ENCODE measurements around the gene MYO10. TPM values are rescaled to one million over a fixed set of nuclear protein-coding genes. Genes with fewer than 3 reads are reported as not detected.

MYO10 gene
- total RNA-seq, 4 donors from 2014 or later, result 5.6 to 11.0 (median 6.4) TPM

- no peaks in the 10 kb centered on the region for H3K27me3 ChIP-seq
- WGBS, 2 donors (ENCODE audit: low coverage in 1 of 2), result 80 to 81% methylated on average over 3 to 8 of the region's 8 CpGs
- TF ChIP-seq EP300 (IDR thresholded peaks at IDR 0.05) (no peak), POLR2A (IDR thresholded peaks at IDR 0.05) (no peak), POLR2AphosphoS5 (IDR thresholded peaks at IDR 0.05) (no peak)
- TF ChIP-seq, protein P1, sequence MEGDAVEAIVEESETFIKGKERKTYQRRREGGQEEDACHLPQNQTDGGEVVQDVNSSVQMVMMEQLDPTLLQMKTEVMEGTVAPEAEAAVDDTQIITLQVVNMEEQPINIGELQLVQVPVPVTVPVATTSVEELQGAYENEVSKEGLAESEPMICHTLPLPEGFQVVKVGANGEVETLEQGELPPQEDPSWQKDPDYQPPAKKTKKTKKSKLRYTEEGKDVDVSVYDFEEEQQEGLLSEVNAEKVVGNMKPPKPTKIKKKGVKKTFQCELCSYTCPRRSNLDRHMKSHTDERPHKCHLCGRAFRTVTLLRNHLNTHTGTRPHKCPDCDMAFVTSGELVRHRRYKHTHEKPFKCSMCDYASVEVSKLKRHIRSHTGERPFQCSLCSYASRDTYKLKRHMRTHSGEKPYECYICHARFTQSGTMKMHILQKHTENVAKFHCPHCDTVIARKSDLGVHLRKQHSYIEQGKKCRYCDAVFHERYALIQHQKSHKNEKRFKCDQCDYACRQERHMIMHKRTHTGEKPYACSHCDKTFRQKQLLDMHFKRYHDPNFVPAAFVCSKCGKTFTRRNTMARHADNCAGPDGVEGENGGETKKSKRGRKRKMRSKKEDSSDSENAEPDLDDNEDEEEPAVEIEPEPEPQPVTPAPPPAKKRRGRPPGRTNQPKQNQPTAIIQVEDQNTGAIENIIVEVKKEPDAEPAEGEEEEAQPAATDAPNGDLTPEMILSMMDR (IDR thresholded peaks at IDR 0.05), result no peak
Observed at GRCh38 chr5:16891033-16891432, 45.1 kb downstream of the MYO10 start.

DNA sequence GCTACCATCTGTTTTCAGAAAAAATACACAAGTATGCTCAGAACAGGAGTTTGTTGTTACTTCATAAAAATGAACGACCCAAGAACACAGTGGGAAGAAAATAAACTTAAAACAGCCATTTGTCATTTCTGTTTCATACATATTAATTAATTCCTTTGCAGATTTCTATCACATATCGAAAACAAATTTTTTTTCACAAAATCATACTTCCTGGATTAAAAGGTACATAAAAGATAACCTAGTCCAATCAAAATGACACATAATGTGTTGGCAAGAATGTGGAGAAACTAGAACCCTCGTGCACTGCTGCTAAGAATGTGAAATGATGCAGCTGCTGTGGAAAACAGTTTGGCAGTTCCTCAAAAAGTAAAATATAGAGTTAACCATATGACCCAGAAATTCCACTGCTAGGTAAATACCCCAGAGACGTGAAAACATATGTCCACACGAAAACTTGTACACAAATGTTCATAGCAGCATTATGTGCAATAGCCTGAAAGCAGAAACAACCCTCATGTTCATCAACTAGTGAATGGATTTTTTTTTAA, 46.0 kb downstream of the MYO10 start:
- no peak overlapping the region for H3K4me3 ChIP-seq
- H3K36me3 ChIP-seq, result no peaks in the 10 kb centered on the region
- no peak for ATAC-seq
- H3K27ac ChIP-seq, result no peak overlapping the region
- no peaks in the 10 kb centered on the region for H3K27me3 ChIP-seq
- no peaks in the 10 kb centered on the region for H3K4me1 ChIP-seq
- WGBS, 2 donors (ENCODE audit: low coverage in 1 of 2), result 24 to 37% methylated on average over 5 of the region's 5 CpGs
- TF ChIP-seq, protein P1 (IDR thresholded peaks at IDR 0.05), result no peak
- TF ChIP-seq EP300 (IDR thresholded peaks at IDR 0.05) (no peak), POLR2A (IDR thresholded peaks at IDR 0.05) (no peak), POLR2AphosphoS5 (IDR thresholded peaks at IDR 0.05) (no peak)
- no peaks in the 10 kb centered on the region for H3K9me3 ChIP-seq

More at GRCh38 chr5:16891033-16891432, 45.1 kb downstream of the MYO10 start:
- Histone ChIP-seq H3K4me3 (no peak overlapping the region), H3K36me3 (no peaks in the 10 kb centered on the region), H3K4me1 (no peaks in the 10 kb centered on the region), H3K9me3 (no peaks in the 10 kb centered on the region), H3K27ac (no peak overlapping the region)
- no peak for ATAC-seq

GRCh38 chr5:16889203-16889971, 46.7 kb downstream of the MYO10 start:
- Histone ChIP-seq H3K27me3 (no peaks in the 10 kb centered on the region), H3K36me3 (no peaks in the 10 kb centered on the region), H3K4me3 (no peak overlapping the region), H3K27ac (no peak overlapping the region), H3K9me3 (no peaks in the 10 kb centered on the region), H3K4me1 (no peaks in the 10 kb centered on the region)
- WGBS, 2 donors (ENCODE audit: low coverage in 1 of 2), result 84 to 85% methylated on average over 3 to 6 of the region's 8 CpGs
- TF ChIP-seq EP300 (IDR thresholded peaks at IDR 0.05), result no peak
- TF ChIP-seq POLR2A (IDR thresholded peaks at IDR 0.05), result no peak
- TF ChIP-seq, protein P1 (IDR thresholded peaks at IDR 0.05), result no peak
- TF ChIP-seq POLR2AphosphoS5 (IDR thresholded peaks at IDR 0.05), result no peak
- ATAC-seq, result no peak

- Histone ChIP-seq H3K4me1 (no peaks in the 10 kb centered on the region), H3K27ac (no peak overlapping the region), H3K9me3 (no peaks in the 10 kb centered on the region), H3K4me3 (no peak overlapping the region), H3K27me3 (no peaks in the 10 kb centered on the region), H3K36me3 (no peaks in the 10 kb centered on the region)
- TF ChIP-seq, protein P1 (IDR thresholded peaks at IDR 0.05), result no peak
- TF ChIP-seq POLR2A (IDR thresholded peaks at IDR 0.05), result no peak
- TF ChIP-seq POLR2AphosphoS5 (IDR thresholded peaks at IDR 0.05), result no peak
- no peak for TF ChIP-seq EP300 (IDR thresholded peaks at IDR 0.05)
- no peak for ATAC-seq
- 69 to 100% methylated on average over 1 to 3 of the region's 3 CpGs for WGBS, 2 donors (ENCODE audit: low coverage in 1 of 2)
Observed at GRCh38 chr5:16888694-16889124, 47.4 kb downstream of the MYO10 start.
